LHCN-M2 (cell line): ENCODE data around the gene STK38. TPM values are rescaled to one million over a fixed set of nuclear protein-coding genes. Genes with fewer than 3 reads are reported as not detected.
"Not testable (repeated sequence)": the region's sequence is repeated elsewhere in the genome, so short reads cannot be mapped to it uniquely, and the experiment has no call there.

ENCODE experiments used
- DNase-seq: peaks from one replicate; pipeline ENCODE4 v3.0.0-alpha.2; 2012; ENCODE audit warnings: low read depth
- total RNA-seq: library from RNA; depleted of rRNA; stranded (reverse); fragments of >200 nt; gene quantifications from 2 replicates; pipeline ENCODE4 v1.2.3, GENCODE V29; 2014

The STK38 gene
- total RNA-seq, 1 experiment from 2014 or later = 36.9 TPM

DNA sequence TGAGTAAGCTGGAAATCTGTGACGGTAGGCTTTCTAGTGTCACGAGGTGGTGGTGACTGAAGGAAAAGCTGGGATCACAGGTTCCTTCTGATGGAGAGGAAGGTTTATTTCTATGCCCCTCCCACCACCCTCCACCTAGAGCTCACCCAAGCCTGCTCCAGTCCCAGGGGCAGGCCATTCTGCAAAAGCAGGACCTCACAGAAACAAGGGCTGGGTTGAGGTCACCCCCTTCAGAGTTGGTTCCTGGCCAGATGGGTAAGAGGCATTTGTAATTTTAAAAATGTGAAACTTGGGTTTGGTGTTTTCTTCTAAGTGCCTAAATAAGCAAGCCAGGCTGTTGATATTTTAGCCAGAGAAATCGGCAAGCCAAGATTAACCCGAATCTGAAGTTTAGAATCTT is 57.9 kb downstream of the STK38 start:
- DNase-seq = no peak

DNA sequence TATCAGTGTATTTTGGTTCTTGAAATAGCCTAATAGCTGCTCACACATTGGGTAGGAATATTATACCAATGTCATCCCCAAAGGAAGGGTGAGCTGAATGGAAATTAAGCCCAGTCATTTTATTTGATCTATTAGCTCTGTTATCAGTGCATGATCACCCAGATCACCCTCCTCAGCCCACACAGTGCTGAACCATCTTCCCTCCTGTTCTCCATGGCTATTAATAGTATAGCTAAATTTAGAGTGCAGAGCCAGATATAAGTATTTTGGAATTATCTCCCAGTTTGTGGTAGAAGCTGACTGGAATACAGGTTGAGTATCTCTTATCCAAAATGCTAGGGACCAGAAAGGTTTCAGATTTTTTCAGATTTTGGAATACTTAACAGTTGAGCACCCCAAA is 59.1 kb downstream of the STK38 start:
- no peak for DNase-seq

DNA sequence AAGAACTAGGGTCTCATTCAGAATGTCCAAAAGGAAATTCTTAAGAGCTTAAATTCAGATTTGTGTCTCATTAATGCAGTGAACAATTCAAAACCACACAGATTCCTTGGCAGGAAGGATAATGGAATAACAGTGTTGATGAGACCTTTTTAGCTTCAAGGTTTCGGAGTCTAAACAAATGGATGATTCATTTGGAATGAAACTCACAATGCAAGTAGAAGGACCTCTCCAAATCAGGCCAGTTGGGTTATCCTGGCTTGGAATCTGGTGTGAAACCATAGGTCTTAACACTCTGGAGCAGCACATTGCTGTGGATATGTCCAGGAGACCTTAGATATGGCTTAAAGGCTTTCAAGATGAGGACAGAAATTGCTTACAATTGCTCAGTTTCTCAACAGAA is 59.6 kb downstream of the STK38 start:
- no peak for DNase-seq

DNA sequence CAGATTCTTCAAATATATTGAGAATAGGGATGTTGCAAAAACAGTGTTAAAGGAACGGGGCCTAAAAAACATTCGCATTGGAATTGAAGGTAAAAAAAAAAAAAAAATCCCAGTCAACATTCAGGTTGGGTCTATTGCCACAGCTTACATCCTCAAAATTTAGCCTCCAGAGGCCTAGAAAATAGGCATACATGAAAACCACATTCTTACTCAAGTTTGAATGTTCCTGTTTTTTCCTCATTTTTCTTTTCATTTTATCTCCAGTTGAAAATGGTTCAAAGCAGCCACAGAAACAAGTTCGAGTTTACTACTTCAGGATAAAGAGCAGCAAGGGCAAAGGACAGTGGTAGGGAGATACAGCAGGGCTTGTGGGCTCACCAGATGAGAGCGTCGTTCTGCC is 62.5 kb downstream of the STK38 start:
- no peak for DNase-seq

DNA sequence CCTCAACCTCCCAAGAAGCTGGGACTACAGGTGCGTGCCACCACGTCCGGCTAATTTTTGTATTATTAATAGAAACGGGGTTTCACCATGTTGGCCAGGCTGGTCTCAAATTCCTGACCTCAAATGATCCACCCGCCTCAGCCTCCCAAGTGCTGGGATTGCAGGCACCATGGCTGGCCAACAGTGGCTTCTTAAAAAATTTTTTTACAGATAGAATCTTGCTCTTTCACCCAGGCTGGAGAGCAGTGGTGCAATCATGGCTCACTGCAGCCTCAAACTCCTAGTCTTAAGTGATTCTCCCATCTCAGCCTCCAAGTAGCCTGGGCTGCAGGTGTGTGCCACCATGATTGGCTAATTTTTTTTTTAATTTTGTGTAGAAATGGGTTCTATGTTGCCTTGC is 64.0 kb downstream of the STK38 start:
- DNase-seq = not testable (repeated sequence)

DNA sequence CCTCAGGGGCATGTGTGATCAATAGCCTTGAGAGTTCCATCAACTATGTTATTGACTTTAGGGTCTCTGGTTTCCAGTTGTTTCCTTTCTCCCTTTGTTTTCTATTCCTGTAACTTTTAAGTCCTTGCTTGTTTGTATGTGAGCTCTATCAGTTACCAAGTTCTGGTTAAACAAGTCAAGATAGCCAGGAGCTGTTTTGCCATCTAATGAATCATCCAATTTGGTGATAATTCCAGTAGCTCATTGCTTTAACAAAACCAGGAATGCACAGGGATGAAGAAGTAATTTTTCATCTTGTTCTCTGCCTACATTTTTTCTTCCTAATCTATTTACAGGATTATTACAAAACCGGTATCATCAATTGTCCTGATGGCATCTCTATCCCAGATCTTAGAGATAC is 68.0 kb downstream of the STK38 start:
- no peak for DNase-seq

DNA sequence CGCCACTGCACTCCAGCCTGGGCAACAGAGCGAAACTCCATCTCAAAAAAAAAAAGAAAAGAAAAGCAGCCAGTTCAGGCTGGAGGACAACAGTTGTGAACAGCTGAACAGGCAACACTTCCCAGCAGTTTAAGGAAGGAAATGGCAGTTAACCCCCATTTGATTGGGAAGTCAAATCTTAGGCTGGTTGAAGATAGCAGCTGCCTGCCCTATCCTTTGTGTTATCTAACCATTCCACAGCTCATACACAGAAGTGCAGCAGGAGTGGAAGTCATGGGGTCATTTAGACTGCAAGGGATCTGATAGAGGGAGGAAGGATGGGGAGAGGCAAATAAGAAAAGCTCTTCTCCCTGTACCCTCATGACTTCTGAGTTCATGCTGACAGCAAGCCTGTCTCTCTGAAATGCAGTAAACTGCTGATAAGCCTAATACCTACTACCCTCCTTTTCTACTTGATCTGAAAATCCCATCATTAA is 69.2 kb downstream of the STK38 start:
- DNase-seq = peak; percentile 6

DNA sequence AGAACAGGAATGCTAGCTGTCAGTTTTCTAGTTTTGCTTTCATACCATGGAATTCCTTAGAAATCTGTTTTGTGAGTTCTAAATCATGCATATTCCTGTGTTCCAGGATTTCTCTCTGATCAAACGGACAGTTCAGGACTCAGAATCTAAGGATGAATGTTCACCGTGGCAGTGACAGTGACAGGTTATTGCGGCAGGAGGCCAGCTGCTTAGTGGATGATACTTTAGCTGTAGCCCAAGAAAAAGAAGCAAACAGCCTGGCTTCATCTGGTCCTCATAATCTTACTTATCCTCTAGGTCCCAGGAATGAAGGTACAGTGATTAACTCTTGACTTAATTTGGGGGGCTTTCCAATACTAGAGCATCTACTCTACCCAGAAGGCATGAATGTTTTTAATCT is 77.3 kb downstream of the STK38 start:
- DNase-seq = no peak

DNA sequence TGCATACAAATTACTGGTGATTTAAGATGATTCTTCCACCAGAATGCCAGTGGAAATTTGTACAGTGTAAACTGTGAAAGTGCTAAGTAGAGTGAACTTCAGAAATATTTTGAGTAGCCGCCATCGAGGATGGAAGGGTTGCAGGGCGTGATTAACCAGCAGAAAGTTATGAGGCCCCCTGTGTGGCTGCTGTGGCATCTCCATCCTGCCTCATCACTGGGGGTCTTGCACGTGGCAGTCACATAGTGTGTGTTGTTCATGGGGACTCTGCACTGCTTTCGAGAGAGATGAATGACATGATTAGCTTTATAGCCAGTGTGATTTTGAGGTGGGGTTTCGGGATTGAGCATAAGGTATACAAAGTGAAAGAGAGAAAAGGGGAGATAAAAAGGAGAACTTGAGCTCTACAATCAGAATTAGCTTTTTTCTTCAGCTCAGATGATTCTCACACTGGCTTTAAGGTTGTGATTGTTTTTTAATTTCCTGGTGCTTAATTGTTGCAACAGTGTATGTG is 78.1 kb downstream of the STK38 start:
- no peak for DNase-seq

DNA sequence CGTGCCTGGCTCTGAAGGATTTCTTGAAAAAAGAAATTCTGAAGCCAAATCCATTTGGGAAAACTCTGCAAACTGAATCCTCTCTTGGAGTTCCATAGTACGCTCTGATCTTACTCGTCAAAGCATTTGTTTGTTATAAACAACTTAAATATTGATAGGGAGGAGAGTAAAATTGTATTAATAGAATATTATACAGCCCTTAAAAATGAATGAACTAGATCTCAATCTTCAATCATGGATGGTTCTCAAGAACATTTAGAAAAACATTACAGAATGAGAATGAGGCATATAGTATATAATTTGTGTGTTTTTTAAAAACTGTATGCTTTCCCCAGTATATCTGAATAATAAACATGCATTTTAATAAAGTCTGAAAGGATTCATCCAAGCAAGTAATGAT is 79.7 kb downstream of the STK38 start:
- DNase-seq = no peak

DNA sequence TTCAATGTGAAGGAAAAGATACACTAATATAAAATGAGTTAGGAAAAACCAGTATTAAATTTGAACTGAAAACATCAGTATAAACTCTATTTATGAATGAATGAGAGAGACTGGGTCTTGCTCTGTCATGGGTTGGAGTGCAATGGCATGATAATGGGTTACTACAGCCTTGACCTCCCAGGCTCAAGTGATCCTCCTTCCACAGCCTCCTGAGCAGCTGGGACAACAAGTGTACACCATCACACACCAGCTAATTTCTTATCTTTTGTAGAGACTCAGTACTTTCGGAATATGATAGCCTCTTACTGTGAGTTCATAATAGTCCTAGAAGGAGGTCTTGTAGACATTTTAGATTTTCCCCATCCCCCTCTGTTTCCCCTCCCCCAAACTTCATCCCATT is 83.0 kb downstream of the STK38 start:
- peak; percentile 7 for DNase-seq

DNA sequence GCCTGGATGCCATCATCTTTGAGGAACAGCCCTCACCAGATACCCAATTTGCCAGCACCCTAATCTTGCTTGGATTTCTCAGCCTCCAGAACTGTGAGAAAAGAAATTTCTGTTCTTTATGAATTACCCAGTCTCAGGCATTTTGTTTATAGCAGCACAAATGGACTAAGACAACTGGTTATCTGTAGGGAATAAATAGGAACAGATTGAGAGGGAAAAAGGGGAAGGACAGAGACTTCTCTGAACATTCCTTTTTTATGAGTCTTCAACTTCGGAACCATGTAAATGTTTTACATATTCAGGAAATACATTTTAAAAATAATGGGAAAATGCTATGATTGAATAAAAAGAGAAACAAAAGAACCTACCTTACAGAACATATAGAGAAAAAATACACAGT is 83.6 kb downstream of the STK38 start:
- DNase-seq = peak; percentile 54

DNA sequence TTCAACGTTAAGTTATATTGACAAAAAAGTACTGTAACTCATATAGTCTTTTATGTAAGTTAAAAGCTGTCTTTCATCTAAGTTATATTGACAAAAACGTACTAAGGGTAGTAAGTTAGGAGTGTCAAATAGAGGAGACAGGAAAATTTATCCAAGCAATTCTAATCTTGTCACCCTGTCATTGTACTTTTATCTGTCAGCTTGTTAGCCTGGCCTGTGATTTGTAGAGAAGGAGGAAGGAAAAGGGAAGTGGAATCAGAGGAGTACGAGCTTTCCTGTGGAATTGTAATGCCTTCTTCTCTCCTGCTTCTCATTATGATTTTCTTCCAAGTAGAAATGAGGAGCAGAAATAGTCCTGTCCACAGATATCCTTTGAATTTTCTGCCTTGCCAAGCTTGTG is 85.6 kb downstream of the STK38 start:
- no peak for DNase-seq

DNA sequence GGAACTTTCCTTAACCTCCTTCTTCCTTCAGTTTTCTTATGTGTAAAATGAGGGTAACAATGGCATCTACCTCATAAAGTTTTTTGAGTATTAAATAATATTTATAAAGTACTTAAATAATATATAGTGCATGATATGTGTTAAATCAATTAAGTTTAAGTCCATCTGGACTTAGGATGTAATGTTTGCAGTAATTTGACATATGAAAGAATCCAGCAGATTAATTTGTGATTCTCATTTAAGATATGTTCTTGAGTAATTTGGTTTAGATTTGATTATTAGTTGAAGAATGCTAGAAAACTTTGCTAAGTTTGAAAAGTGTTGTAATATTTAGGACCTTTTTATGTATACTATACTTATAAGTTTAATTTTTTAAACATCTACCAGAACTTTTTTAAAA is 86.4 kb downstream of the STK38 start:
- DNase-seq = no peak

DNA sequence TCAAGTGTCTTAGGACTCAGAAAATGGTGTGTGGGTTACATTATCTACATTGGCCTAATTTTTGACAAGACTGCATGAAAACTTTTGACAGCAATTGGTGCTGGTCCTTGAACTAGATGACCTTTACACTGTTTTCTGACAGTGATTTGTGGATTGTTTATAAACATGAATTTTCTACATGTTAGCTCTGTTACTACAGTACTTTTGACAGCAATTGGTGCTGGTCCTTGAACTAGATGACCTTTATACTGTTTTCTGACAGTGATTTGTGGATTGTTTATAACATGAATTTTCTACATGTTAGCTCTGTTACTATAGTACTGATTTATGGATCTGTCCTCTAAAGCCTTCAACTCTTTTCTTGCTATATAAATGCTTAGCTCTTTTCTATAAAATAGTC is 87.8 kb downstream of the STK38 start:
- DNase-seq = no peak

DNA sequence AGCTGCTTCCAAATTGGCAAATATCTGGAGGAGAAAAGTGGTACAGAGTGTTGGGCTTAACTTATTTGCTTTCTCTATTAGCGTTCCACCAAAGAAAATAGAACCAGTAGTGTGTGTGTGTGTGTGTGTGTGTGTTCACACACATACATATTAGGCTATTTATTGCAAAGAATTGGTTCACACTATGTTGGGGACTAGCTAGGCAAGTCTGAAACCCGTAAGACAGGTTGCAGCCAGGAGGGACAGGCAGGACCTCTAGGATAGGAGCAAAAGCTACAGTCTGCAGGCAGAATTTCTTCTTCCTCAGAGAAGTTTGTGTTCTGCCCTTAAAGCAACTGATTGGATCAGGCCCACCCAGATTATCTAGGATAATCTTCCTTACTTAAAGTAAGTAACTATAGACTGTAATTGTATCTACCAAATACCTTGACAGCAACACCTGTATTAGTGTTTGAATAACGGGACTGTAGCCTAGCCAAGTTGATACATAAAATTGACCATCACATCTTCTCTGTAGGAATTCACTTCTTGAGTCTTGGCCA is 91.7 kb downstream of the STK38 start:
- no peak for DNase-seq

DNA sequence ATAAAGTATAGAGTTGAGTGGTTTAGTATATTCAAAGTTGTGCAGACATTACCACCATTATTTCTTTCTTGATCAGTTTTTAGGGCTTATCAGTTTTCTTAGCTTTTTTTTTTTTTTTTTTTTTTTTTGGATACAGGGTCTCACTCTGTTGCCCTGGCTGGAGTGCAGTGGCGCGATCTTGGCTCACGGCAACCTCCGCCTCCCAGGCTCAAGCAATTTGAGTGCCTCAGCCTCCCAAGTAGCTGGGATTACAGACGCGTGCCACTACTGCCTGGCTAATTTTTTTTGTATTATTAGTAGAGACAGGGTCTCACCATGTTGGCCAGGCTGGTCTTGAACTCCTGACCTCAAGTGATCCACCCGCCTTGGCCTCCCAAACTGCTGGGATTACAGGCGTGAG is 94.4 kb downstream of the STK38 start:
- not testable (repeated sequence) for DNase-seq

DNA sequence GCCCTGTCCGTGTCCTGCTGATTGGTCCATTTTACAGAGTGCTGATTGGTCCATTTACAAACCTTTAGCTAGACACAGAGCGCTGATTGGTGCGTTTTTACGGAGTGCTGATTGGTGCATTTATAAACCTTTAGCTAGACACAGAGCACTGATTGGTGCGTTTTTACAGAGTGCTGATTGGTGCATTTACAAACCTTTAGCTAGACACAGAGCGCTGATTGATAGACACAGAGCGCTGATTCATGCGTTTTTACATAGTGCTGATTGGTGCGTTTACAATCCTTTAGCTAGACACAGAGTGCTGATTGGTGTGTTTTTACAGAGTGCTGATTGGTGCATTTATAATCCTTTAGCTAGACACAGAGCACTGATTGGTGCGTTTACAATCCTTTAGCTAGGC is 98.1 kb downstream of the STK38 start:
- not testable (repeated sequence) for DNase-seq

DNA sequence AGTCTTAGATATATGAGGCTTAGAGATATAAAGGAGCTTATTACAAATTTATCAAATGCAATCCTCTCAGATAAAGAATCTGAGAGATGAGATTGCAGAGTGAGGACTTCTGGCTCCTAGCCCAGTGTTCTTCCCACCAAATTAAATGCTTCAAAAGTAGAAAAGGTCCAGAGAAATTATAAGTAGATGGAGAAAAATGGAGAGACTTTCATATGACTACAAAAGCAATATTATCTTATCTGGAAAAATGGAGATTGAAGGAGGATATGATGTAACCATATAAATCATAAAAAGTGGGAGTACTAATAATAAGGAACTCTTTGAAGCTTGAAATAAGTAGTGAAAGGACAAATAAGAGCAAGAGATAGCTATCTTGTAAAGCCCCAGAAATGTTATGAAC is 101.7 kb downstream of the STK38 start:
- DNase-seq = no peak

DNA sequence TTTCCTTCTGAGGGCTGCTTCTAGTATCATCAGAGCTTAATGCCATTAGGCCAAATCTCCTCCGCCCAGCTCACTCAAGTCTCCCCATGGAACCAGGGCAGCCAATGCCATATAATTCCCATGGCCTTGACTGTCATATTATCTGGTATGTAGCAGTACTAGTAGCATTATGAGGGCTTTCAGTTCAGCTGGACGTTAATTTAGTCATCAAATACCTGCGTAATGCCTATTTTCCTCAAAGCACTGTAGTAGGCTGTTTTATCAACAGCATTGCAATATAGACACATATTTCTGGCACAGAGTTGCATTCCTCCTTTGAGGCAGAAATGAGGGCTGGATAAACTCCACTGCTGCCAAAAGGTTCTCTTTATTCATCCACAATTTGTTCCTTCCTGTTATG is 102.8 kb downstream of the STK38 start:
- DNase-seq = no peak
